ENCODE data around the gene AUTS2.

AUTS2 gene

GRCh38 chr7:70455925-70456324 lies 857.6 kb downstream of the AUTS2 start:
- DNase-seq: no peak

GRCh38 chr7:70456719-70457118 lies 858.4 kb downstream of the AUTS2 start:
- DNase-seq: no peak

GRCh38 chr7:70457482-70457881 lies 859.2 kb downstream of the AUTS2 start:
- DNase-seq: no peak

- DNase-seq: peak; percentile 27
Measured at GRCh38 chr7:70457883-70458680, 859.8 kb downstream of the AUTS2 start.

GRCh38 chr7:70458745-70459144 lies 860.5 kb downstream of the AUTS2 start:
- DNase-seq: no peak

- no peak for DNase-seq
Measured at GRCh38 chr7:70459546-70459945, 861.3 kb downstream of the AUTS2 start.

- no peak for DNase-seq
Measured at GRCh38 chr7:70460071-70460470, 861.8 kb downstream of the AUTS2 start.

- no peak for DNase-seq
Measured at GRCh38 chr7:70460562-70460961, 862.3 kb downstream of the AUTS2 start.

- DNase-seq: no peak
Measured at GRCh38 chr7:70463352-70463938, 865.2 kb downstream of the AUTS2 start.

- no peak for DNase-seq
Measured at GRCh38 chr7:70466725-70467364, 868.6 kb downstream of the AUTS2 start.

GRCh38 chr7:70470746-70471145 lies 872.5 kb downstream of the AUTS2 start:
- DNase-seq: no peak

GRCh38 chr7:70472601-70473237 lies 874.4 kb downstream of the AUTS2 start:
- no peak for DNase-seq

GRCh38 chr7:70474639-70475234 lies 876.5 kb downstream of the AUTS2 start:
- no peak for DNase-seq

GRCh38 chr7:70477036-70478010 lies 879.0 kb downstream of the AUTS2 start:
- DNase-seq: no peak

GRCh38 chr7:70479153-70480021 lies 881.1 kb downstream of the AUTS2 start:
- DNase-seq: no peak

- DNase-seq: no peak
Measured at GRCh38 chr7:70480927-70481569, 882.8 kb downstream of the AUTS2 start.

- DNase-seq: no peak
Measured at GRCh38 chr7:70481570-70482123, 883.4 kb downstream of the AUTS2 start.

GRCh38 chr7:70484255-70484654 lies 886.0 kb downstream of the AUTS2 start:
- no peak for DNase-seq

GRCh38 chr7:70486977-70487376 lies 888.7 kb downstream of the AUTS2 start:
- no peak for DNase-seq

- DNase-seq: no peak
Measured at GRCh38 chr7:70487428-70487827, 889.2 kb downstream of the AUTS2 start.

Data from right hindlimb (tissue), 1 donor.